ENCODE measurements around the gene HMG20A.

DNA sequence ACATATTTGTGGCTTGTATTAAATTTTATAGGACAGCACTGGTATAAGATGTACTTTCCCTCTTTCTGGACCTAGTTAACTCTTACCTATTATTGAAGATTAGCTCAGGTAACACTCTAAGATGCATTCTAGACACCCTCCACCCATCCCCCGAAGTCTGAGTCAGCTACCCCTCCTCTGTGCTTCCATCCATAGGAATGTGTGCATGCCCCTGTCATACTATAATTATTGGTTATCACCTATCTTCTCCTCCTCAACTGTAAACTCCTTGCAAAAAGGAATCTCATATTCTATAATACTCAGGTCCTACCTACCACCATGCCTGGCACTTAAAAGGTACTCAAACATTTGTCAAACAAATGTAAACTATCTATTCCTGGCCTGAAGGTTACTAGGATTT is 3.7 kb upstream of the HMG20A start:
- no peak for TF ChIP-seq POLR2A (IDR thresholded peaks at IDR 0.05; ENCODE audit: low read depth, low read length)
- TF ChIP-seq POLR2AphosphoS5 (IDR thresholded peaks at IDR 0.05; ENCODE audit: low read length), result no peak
- TF ChIP-seq, protein P1, sequence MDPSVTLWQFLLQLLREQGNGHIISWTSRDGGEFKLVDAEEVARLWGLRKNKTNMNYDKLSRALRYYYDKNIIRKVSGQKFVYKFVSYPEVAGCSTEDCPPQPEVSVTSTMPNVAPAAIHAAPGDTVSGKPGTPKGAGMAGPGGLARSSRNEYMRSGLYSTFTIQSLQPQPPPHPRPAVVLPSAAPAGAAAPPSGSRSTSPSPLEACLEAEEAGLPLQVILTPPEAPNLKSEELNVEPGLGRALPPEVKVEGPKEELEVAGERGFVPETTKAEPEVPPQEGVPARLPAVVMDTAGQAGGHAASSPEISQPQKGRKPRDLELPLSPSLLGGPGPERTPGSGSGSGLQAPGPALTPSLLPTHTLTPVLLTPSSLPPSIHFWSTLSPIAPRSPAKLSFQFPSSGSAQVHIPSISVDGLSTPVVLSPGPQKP (IDR thresholded peaks at IDR 0.05; ENCODE audit: low read depth, low read length), result no peak
- TF ChIP-seq CHD1 (IDR thresholded peaks at IDR 0.05; ENCODE audit: low read depth, low read length), result no peak
- no peak for TF ChIP-seq CHD2 (IDR thresholded peaks at IDR 0.05; ENCODE audit: borderline replicate concordance, low read depth, low read length)
- no peak for TF ChIP-seq CTCF (IDR thresholded peaks at IDR 0.05 in 2 of 3, conservative IDR thresholded peaks at IDR 0.05 in 1 of 3; ENCODE audit: control insufficient read depth in 2 of 3, extremely low read depth in 1 of 3, insufficient read depth in 1 of 3, low read depth in 3 of 3, low read length in 3 of 3)
- no peak for TF ChIP-seq SMC3 (IDR thresholded peaks at IDR 0.05; ENCODE audit: borderline replicate concordance, low read length)
- TF ChIP-seq TARDBP (IDR thresholded peaks at IDR 0.05; ENCODE audit: borderline replicate concordance), result no peak
- no peak for TF ChIP-seq PAX5 (IDR thresholded peaks at IDR 0.05; ENCODE audit: borderline replicate concordance, low read depth, low read length)
- TF ChIP-seq SMAD1 (IDR thresholded peaks at IDR 0.05; ENCODE audit: low read depth, partially characterized antibody), result no peak
- TF ChIP-seq, protein P2, sequence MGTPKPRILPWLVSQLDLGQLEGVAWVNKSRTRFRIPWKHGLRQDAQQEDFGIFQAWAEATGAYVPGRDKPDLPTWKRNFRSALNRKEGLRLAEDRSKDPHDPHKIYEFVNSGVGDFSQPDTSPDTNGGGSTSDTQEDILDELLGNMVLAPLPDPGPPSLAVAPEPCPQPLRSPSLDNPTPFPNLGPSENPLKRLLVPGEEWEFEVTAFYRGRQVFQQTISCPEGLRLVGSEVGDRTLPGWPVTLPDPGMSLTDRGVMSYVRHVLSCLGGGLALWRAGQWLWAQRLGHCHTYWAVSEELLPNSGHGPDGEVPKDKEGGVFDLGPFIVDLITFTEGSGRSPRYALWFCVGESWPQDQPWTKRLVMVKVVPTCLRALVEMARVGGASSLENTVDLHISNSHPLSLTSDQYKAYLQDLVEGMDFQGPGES (IDR thresholded peaks at IDR 0.05), result no peak
- TF ChIP-seq, protein P3, sequence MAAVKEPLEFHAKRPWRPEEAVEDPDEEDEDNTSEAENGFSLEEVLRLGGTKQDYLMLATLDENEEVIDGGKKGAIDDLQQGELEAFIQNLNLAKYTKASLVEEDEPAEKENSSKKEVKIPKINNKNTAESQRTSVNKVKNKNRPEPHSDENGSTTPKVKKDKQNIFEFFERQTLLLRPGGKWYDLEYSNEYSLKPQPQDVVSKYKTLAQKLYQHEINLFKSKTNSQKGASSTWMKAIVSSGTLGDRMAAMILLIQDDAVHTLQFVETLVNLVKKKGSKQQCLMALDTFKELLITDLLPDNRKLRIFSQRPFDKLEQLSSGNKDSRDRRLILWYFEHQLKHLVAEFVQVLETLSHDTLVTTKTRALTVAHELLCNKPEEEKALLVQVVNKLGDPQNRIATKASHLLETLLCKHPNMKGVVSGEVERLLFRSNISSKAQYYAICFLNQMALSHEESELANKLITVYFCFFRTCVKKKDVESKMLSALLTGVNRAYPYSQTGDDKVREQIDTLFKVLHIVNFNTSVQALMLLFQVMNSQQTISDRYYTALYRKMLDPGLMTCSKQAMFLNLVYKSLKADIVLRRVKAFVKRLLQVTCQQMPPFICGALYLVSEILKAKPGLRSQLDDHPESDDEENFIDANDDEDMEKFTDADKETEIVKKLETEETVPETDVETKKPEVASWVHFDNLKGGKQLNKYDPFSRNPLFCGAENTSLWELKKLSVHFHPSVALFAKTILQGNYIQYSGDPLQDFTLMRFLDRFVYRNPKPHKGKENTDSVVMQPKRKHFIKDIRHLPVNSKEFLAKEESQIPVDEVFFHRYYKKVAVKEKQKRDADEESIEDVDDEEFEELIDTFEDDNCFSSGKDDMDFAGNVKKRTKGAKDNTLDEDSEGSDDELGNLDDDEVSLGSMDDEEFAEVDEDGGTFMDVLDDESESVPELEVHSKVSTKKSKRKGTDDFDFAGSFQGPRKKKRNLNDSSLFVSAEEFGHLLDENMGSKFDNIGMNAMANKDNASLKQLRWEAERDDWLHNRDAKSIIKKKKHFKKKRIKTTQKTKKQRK (IDR thresholded peaks at IDR 0.05; ENCODE audit: low read depth, low read length), result no peak
- TF ChIP-seq, protein P4, sequence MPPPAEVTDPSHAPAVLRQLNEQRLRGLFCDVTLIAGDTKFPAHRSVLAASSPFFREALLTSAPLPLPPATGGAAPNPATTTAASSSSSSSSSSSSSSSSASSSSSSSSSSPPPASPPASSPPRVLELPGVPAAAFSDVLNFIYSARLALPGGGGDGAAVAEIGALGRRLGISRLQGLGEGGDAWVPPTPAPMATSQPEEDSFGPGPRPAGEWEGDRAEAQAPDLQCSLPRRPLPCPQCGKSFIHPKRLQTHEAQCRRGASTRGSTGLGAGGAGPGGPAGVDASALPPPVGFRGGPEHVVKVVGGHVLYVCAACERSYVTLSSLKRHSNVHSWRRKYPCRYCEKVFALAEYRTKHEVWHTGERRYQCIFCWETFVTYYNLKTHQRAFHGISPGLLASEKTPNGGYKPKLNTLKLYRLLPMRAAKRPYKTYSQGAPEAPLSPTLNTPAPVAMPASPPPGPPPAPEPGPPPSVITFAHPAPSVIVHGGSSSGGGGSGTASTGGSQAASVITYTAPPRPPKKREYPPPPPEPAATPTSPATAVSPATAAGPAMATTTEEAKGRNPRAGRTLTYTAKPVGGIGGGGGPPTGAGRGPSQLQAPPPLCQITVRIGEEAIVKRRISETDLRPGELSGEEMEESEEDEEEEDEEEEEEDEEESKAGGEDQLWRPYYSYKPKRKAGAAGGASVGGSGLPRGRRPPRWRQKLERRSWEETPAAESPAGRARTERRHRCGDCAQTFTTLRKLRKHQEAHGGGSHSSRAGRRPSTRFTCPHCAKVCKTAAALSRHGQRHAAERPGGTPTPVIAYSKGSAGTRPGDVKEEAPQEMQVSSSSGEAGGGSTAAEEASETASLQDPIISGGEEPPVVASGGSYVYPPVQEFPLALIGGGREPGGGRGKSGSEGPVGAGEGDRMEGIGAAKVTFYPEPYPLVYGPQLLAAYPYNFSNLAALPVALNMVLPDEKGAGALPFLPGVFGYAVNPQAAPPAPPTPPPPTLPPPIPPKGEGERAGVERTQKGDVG (CRISPR knock-in tag; IDR thresholded peaks at IDR 0.05), result no peak
- TF ChIP-seq MEF2A (IDR thresholded peaks at IDR 0.05; ENCODE audit: insufficient read depth, low read depth, low read length), result no peak
